T-helper 22 cell (primary cell): Measurements from ENCODE around the gene PLD4.

ENCODE experiments used
- DNase-seq: peaks from one replicate; pipeline ENCODE4 v3.0.0-alpha.2; 2020; ENCODE audit warnings: low read depth

PLD4 gene

DNA sequence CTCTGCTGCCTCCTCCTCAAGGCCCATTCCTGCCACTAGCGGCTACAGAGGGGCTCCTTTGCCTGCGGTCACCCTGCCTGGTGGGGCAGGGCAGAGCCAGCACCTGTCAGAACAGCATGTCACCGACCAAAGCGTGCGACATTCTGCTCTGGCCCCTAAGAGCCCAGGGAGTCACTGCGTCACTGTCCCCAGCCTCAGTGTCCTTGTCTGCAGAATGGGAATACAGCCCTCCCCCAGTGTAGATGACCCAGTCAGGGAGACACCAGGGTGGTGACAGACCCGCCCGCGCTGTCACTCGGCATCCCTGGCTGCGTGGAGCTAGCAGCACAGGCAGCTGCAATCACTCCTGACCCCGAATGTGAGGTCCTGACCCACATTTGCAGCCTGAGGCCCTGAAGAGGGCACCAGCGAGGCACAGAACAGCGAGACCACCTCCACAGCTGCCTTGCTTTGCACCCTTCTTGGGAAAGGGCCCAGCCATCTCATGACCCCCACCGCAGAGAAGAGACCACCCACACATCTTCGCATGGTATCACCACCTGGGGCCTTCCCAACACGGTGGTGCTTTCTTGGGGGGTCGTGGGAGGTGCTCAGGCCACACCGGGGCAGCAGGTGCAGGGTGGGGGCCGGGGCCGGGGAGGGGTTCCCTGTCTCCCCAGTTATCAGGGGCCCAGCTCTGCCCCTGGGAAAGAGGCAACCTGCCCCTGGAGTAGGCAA, 51.0 kb downstream of the PLD4 start:
- no peak for DNase-seq

DNA sequence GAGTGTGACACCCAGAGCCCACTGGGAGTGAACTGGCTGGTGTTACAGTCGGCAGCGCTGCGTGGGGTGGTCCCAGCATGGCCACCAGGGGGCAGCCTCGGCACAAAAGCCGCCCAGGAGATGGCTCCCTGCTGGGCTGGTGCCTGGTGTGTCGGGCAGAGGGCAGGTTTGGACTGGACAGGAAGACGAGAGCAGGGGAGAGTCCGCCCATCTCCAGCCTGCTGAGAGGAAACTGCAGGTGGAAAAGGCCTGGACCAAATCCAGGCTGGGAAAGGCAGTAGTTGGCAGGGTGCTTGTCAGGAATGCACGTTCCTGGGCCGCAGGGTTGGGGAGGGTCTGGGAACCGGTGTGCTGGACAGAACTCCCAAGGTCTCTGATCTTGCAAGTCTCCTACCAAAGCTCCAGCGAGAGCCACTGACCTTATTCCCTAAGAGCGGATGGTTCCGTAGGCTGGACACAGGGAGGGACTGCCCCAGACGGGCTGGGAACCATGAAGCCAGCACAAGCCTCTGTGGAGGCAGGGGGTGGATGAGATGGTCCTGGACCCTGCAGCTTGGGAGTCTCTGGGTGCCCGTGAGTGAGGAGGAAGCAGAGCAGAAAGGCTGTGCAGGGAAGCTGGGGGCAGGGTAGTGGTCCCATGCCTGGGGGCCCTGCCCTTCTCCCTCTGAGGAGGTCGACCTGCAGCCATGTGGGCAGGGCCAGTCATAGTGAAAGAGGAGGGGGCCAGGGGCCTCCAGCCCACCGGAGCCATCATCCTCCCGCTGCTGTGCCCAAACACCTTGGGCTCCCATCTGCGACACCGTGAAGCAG, 51.7 kb downstream of the PLD4 start:
- peak; percentile 61 for DNase-seq

DNA sequence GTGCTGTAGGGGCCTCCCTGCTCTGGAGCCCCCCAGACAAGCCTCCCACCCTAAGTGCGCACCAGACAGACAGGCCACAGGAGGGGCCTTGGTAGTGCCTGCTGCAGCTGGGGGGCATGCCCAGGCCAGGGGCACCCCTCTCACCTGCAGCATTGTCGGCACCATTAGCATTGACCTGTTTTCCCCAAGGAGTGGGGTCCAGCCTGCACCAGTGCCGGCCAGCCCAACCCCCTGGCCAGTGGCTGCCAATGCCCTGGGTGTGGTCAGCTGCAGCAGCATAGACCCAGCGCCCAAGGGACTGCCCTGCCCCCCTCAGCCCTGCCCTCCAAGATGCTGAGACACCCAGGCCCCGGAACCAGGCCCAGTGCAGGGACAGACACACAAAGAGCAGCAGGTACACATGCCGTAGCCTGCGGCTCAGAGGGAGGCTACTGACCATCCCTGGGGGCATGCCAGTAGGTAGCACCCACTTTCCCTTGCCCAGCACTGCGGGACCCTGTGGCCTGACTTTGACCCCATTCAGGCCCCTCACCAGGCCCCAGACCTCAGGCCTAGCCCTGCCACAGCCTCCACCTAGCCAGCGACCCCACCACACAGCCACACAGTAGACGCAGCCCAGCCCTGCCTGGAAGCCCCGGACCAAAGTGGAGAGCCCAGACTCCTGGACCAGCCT, 52.5 kb downstream of the PLD4 start:
- DNase-seq = no peak

DNA sequence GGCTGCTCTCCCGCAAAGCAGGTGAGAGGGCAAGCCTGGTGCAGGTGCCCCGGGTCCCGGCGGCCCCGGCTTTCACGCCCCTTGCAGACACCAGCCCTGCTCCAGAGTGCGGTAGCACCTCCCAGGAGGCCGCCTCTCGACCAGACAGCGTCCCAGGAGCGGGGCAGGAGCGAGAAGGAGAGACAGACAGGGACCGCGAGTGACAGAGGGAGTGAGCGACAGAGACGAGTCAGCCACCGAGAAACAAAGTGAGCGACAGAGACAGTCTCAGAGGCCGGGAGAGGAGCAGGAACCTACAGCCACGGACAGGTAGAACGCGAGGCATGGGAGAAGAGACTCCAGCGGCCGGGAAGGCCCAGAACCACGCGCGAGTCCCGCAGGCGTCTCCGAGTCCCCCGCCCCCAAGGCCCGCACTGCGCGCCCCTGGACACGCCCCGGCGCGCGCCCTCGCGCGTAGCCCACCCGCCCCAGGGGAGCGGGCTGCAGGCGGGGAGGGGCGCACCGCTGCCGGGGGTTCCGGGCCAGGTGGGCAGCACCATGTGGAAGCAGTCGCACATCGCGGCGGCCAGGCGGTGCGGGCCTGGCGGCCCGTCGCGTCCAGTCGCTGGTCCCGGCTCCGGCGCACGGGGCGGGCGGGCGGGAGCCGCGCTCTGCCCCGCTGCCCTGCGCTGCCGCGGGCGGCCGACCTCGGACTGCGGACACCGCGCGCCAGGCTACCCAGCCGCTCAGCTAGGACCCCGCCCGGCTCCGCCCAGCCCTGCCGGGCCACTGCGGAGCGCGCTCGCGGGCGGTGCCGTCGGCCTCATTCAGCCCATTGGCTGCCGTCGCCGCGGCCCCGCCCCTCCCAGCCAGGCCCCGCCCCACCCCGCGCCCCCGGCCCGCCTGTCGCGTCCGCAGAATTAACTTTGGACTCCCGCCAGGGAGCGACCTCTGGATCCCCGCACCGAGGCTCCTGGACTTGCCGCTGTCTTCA, 53.3 kb downstream of the PLD4 start, which contains the start of gene AHNAK2:
Gene AHNAK2 (minus strand): TSS at position 694 of the 973 bp plus-strand sequence. CDS start 137 bp downstream, at position 557.
- DNase-seq = peak; percentile 34

DNA sequence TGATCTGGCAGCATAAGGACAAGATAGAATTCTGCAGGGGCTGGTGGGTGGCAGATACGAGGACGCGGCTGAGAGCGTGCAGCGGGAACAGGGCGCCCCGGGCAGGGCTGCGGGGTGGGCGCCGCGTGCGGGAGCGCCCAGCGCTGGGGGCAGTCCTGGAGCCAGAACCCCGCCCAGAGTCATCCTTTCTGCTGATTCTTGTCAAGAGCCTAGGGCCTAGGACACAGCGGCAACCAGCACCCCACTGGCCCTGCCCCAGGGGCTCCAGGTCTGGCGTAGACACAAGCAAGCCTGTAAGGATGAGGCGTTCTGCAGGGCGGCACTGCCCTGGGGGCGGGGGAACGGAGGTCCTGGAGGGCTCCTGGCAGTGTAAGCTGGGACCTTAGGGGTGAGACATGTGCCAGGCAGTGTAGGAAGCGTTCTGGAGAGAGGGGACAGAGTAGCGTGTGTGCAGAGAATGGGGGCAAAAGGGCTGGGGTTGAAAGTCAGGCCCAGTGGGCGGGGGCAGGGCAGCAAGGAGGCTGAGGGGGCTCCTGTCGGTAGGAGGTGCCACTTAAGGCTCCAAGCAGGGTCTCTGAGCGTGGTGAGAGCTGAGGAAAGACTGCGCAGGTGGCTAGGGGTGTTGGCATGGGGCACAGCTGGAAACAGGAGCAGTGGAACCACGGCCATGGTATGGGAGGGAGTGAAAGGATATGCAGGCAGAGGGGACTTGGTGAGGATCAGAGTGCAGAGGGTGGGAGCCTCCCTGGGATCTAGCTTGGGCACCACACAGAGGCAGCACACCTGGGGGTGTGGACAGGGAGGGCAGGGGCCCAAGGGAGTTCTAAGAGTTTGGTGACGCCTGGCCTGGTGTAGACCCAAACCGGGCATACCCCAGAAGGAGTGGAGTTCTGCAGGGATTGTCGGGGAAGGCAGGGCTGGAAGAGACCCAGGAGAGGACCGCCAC, 54.3 kb downstream of the PLD4 start:
- no peak for DNase-seq

DNA sequence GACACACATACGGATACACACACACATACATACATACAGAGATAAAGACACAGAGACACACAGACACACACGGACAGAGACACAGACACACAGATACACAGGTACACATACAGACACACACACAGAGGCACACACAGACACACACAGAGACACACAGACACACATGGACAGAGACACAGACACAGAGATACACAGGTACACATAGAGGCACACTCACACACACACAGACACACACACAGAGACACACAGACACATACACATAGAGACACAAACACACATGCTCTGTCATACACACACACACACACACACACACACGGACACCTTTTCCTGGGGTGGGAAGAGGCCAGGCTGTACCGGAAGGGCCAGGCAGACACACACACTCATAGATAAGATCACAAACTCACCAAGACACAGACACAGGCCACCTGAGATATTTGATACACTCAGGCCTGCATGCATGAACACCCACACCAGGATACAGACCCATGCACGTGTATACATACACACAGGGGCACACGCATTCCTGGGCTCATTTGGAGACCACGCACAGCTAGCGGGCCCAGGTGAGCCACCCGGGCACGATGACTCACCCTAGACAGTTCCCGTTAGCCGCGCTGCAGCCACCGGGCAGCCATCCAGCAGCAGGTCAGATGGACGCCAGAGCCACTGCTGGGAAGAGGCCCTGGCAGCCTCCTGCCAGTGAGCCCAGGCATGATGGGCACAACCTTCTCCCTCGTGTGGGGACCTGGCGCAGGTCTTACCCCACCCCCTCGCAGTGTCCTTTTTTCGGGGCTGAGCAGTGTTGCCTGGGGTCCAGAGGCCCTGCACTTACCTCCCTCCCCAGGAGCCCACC, 55.3 kb downstream of the PLD4 start:
- DNase-seq = no peak

DNA sequence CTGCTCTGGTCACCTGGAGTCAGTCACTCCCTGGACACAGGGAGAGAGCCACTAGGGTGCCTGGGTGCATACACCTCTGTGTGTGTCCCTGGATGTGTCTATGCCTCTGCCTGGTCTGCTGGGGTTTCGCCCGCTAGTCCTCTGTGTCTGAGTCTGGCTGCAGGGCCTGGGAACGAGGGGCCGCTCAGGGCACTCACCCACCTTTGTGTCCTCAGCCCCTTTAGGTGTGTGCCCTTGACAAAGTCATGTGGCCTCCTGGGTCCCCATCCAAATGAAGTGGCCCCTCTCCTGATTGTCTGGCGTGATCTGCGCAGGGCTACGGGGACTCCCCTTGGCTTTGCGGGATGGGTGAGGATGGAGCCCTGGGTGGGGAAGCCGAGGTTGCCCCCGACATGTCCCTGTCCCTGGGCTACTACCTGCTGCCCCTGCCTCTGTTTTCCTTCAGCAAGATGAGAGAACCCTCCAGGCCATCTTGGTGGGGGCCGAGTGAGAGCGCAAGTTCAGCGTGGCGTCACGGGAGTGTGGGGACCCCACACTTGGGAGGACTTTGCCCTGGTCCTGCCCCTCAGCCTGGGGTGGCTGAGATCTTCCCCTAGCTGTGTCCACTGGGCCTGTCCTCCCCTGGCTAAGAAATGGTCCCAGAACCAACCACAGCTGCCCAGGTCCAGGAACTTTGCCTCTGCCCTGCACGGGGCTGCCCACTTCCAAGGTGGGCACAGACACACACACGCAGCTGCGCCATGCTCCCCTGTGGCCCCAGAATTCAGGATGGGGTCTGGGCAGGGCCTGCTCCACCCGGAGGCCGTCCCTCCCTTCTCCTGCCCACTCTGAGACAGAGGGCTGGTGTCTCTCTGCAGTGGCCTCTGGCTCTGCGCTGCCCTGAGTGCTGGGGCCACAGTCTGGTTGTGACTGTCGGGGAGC, 56.2 kb downstream of the PLD4 start:
- DNase-seq = no peak

DNA sequence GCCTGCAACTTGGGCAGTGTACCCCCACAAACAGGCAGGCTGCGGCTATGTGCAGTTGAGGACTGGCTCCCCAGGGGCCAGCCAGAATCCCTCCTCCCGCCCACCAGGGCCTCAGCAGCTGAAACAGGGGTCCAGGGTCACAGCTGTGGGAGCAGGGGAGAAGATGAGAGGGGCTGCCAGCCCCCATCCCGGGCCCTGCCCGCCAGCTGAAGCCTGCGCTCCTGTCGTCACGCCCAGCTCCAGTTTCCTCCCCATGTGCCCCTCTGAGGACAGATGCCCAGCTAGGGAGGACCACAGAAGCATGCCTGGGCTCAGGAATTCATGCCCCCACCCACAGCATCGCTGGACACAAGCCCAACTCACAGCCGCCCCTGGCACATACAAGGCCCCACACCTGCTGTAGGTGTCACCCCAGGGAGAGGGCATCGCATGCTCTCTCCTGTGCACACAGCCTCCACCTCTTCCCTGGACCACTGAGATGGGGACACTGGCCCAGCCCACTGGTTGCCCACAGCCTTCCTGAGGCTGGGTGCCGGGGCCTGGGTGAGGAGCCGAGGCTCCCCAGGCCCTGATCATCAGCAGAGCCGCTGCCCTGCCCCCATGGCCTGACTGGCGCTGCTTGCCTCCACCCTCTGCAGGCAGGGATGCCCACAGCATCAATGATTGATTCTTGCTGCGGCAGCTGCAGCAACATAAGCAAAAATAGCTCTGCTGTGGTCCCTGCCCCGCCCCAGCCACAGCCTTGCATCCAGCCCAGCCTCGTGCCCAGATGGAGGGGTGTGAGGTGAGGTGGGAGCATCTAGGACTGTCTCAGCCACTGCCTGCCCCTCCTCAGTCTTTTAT, 57.2 kb downstream of the PLD4 start:
- no peak for DNase-seq

DNA sequence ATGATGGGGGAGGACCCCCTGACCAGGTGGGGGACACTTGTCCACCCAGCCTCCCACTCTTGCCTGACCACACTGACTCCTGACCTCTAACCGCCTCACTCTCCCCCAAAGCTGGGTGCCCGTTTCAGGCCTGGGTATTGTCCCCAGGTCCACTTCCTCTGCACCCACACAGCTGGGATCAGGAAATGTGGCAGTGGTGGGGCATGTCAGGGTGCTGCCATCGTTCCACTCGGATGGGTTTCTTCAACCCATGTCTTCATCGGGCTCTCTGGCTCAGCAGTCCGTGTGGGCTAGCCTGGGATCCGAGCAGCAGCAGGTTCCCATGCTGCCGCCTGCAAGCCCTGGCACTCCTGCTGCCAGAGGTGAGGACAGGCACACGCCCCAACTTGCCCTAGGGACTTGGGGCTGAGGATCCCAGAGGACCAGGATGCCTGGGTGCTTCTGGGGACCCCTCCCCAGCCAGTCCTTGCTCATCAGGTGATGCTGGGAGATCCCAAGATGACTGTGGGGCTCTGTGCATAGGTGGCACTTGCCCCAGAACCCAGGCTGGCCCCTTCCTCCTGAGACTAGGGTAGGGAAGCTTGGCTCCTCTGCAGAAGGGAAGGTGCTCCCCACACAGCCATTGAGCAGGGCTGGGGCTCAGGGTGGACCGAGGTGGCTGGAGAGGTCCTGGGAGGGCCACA, 58.0 kb downstream of the PLD4 start:
- DNase-seq = no peak
